HFFc6 (cell line): ENCODE data around the gene TOMT. TPM values are rescaled to one million over a fixed set of nuclear protein-coding genes. Genes with fewer than 3 reads are reported as not detected.

Experiments
- DNase-seq: peaks from one replicate; pipeline ENCODE4 v3.0.0-alpha.2; 2018
- H3K27ac Mint-ChIP-seq: 2 replicates; pipeline ENCODE4 v1.8.0; 2020; ENCODE audit warnings: mild to moderate bottlenecking, mixed read lengths
- H3K27me3 Mint-ChIP-seq: 2 replicates; pipeline ENCODE4 v1.8.0; 2021; ENCODE audit warnings: mild to moderate bottlenecking, moderate library complexity, mixed read lengths; ENCODE audit not compliant: insufficient read depth
- H3K36me3 Mint-ChIP-seq: 2 replicates; pipeline ENCODE4 v1.8.0; 2021; ENCODE audit warnings: low read depth, mixed read lengths
- H3K4me1 Mint-ChIP-seq: 2 replicates; pipeline ENCODE4 v1.8.0; 2020; ENCODE audit warnings: low read depth, mixed read lengths
- H3K4me3 Mint-ChIP-seq: 2 replicates; pipeline ENCODE4 v1.8.0; 2020; ENCODE audit warnings: mild to moderate bottlenecking, moderate library complexity, mixed read lengths
- H3K9me3 Mint-ChIP-seq: 2 replicates; pipeline ENCODE4 v1.8.0; 2020; ENCODE audit warnings: mild to moderate bottlenecking, mixed read lengths
- CTCF ChIP-seq: fragments of 200-600 bp; sonication (generic); IDR thresholded peaks from 2 replicates; pipeline ENCODE4 v1.5.0; 2021; ENCODE audit warnings: antibody characterized with exemption, mild to moderate bottlenecking
- total RNA-seq, 6 experiments: library from RNA; stranded (reverse); fragmentation: NEBNext Ultra II Directional; extraction: Animal tissue kit (Norgen Biotek cat#: 25700); gene quantifications; 2 replicates in 1 of 6; 3 replicates in 5 of 6; pipeline ENCODE4 v1.2.3, GENCODE V29; 2021

The TOMT gene
- total RNA-seq, 6 experiments from 2014 or later, result not detected

- H3K36me3 Mint-ChIP-seq, result peaks cover 46% of the 10 kb centered on the region
- H3K27me3 Mint-ChIP-seq, result peaks cover 6% of the 10 kb centered on the region
- H3K9me3 Mint-ChIP-seq, result 0 out of 2 replicates have a peak, but pooled peaks cover 4% of the 10 kb centered on the region
- no peak for DNase-seq
- H3K4me1 Mint-ChIP-seq, result peaks cover 38% of the 10 kb centered on the region
- peak overlapping the region; percentile 94 for H3K27ac Mint-ChIP-seq
- H3K4me3 Mint-ChIP-seq, result peak overlapping the region; percentile 21
- no peak for TF ChIP-seq CTCF
These were observed 5.3 kb upstream of the TOMT start for GRCh38 chr11:72100462-72100861.

GRCh38 chr11:72102162-72102561 lies 3.6 kb upstream of the TOMT start:
- peaks cover 40% of the 10 kb centered on the region for H3K4me1 Mint-ChIP-seq
- no peak for TF ChIP-seq CTCF
- H3K4me3 Mint-ChIP-seq, result peak overlapping the region; percentile 96
- H3K9me3 Mint-ChIP-seq, result 0 out of 2 replicates have a peak, but pooled peaks cover 4% of the 10 kb centered on the region
- peaks cover 6% of the 10 kb centered on the region for H3K27me3 Mint-ChIP-seq
- peaks cover 40% of the 10 kb centered on the region for H3K36me3 Mint-ChIP-seq
- no peak for DNase-seq
- H3K27ac Mint-ChIP-seq, result peak overlapping the region; percentile 94

- no peak for TF ChIP-seq CTCF
- 0 out of 2 replicates have a peak, but pooled peaks cover 4% of the 10 kb centered on the region for H3K9me3 Mint-ChIP-seq
- peaks cover 6% of the 10 kb centered on the region for H3K27me3 Mint-ChIP-seq
- peak overlapping the region; percentile 94 for H3K27ac Mint-ChIP-seq
- H3K4me1 Mint-ChIP-seq, result peaks cover 44% of the 10 kb centered on the region
- peaks cover 38% of the 10 kb centered on the region for H3K36me3 Mint-ChIP-seq
- H3K4me3 Mint-ChIP-seq, result peak overlapping the region; percentile 96
- no peak for DNase-seq
These were observed 3.1 kb upstream of the TOMT start for GRCh38 chr11:72102631-72102945.

- Mint-ChIP-seq H3K27me3 (peaks cover 6% of the 10 kb centered on the region), H3K4me3 (peak within 1 kb of the TSS; percentile 96), H3K27ac (peak within 1 kb of the TSS; percentile 94), H3K4me1 (peaks cover 45% of the 10 kb centered on the region), H3K9me3 (0 out of 2 replicates have a peak, but pooled peaks cover 4% of the 10 kb centered on the region), H3K36me3 (peaks cover 38% of the 10 kb centered on the region)
- peak; percentile 75 for TF ChIP-seq CTCF
- DNase-seq, result peak; percentile 98
These were observed 2.6 kb upstream of the TOMT start, which contains the start of gene LAMTOR1 for GRCh38 chr11:72102946-72103753. LAMTOR1 (minus strand) TSS chr11:72103297; CDS start chr11:72103224, 73 bp downstream.

GRCh38 chr11:72103754-72104167 lies 2.0 kb upstream of the TOMT start:
- Mint-ChIP-seq H3K4me3 (peak overlapping the region; percentile 96), H3K36me3 (peaks cover 38% of the 10 kb centered on the region), H3K9me3 (0 out of 2 replicates have a peak, but pooled peaks cover 4% of the 10 kb centered on the region), H3K27me3 (peaks cover 6% of the 10 kb centered on the region), H3K27ac (peak overlapping the region; percentile 88), H3K4me1 (peaks cover 45% of the 10 kb centered on the region)
- no peak for DNase-seq
- TF ChIP-seq CTCF, result peak; percentile 43
